BE2C (cell line): ENCODE measurements around the gene GATD1.
A peak's percentile ranks its signal among the peaks of the same experiment; 100 is the strongest.

Experiments used
- DNase-seq: peaks from one replicate; pipeline ENCODE4 v3.0.0-alpha.2; 2020
- H3K27me3 ChIP-seq: fragments of 250-450 bp; sonication (Bioruptor Pico); 2 replicates; pipeline ENCODE4 v1.5.1; 2020; ENCODE audit warnings: mild to moderate bottlenecking
- H3K36me3 ChIP-seq: fragments of 250-450 bp; sonication (Bioruptor Pico); 2 replicates; pipeline ENCODE4 v1.5.1; 2020; ENCODE audit warnings: mild to moderate bottlenecking
- H3K4me1 ChIP-seq: fragments of 250-450 bp; sonication (Bioruptor Pico); 2 replicates; pipeline ENCODE4 v1.5.1; 2020
- H3K4me3 ChIP-seq: 2 replicates; pipeline ENCODE4 v1.5.1; 2011; ENCODE audit warnings: low read depth, low read length
- H3K9me3 ChIP-seq: fragments of 250-450 bp; sonication (Bioruptor Pico); 2 replicates; pipeline ENCODE4 v1.5.1; 2020
- TF ChIP-seq, protein P1 (sequence below): IDR thresholded peaks from 2 replicates; pipeline ENCODE4 v1.5.1; 2012; ENCODE audit warnings: mild to moderate bottlenecking, low read depth, low read length

GATD1 gene

DNA sequence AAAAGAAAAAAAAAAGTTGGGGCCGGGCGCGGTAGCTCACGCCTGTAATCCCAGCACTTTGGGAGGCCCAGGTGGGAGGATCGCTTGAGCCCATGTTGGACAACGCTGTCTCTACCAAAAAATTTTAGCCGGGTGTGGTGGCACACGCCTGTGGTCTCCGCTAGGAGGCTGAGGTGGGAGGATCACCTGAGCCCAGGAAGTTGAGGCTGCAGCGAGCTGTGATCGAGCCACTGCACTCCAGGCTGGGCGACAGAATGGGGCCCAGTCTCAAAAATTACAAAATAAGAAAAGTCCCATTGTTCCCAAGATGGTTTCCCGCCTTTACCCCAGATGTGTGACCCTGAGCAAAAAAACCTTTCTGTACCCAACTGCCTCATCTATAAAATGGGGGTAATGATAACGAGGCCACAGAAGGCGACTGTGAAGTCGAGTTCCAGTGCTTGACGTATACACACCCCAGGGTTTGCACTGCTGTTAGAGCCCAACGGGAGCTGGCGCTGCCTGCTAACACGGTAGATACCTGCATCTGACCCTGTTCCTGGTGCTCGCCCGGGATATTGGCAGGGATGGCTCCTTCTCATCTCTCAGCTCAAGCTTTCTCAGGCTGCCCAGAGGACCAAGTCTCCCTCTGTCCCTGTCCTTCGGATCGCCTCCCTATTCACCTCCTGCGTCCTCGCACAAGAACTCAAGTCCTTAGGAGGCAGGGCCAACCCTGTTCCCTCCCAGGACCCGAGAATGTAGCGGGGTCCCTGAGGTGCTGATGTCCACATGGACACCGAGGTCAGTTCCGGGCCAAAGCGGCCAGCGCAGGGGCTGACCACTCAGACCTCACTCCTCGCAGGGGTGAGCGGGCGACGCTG lies 31.4 kb upstream of the GATD1 start:
- H3K4me1 ChIP-seq = peaks cover 6% of the 10 kb centered on the region
- H3K27me3 ChIP-seq = no peaks in the 10 kb centered on the region
- H3K4me3 ChIP-seq = peak overlapping the region; percentile 81
- peaks cover 28% of the 10 kb centered on the region for H3K36me3 ChIP-seq
- no peak for DNase-seq
- TF ChIP-seq, protein P1, sequence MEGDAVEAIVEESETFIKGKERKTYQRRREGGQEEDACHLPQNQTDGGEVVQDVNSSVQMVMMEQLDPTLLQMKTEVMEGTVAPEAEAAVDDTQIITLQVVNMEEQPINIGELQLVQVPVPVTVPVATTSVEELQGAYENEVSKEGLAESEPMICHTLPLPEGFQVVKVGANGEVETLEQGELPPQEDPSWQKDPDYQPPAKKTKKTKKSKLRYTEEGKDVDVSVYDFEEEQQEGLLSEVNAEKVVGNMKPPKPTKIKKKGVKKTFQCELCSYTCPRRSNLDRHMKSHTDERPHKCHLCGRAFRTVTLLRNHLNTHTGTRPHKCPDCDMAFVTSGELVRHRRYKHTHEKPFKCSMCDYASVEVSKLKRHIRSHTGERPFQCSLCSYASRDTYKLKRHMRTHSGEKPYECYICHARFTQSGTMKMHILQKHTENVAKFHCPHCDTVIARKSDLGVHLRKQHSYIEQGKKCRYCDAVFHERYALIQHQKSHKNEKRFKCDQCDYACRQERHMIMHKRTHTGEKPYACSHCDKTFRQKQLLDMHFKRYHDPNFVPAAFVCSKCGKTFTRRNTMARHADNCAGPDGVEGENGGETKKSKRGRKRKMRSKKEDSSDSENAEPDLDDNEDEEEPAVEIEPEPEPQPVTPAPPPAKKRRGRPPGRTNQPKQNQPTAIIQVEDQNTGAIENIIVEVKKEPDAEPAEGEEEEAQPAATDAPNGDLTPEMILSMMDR = no peak
- no peaks in the 10 kb centered on the region for H3K9me3 ChIP-seq

DNA sequence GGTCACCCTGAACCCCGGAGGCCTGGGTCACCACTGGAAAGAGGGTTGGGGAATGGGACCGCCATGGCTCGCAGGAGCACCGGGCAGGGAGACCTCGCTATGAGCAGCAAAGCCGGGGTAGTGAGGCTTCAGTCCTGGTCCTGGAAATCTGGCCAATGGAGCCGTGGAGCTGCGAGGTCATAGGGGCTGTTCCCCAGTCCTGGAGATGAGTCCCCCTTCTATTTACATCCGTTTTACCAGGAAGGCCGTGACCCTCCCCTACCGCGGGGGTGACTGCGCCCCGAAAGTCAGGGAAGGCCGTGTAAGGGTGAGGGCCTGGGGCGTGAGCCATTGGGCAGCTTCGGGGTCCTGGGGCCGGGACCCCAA lies 27.3 kb upstream of the GATD1 start:
- H3K27me3 ChIP-seq = no peaks in the 10 kb centered on the region
- peaks cover 4% of the 10 kb centered on the region; the same call in 1 of the 2 replicates for H3K4me1 ChIP-seq
- TF ChIP-seq, protein P1 = no peak
- H3K4me3 ChIP-seq = peak overlapping the region; percentile 41
- H3K9me3 ChIP-seq = no peaks in the 10 kb centered on the region
- no peak for DNase-seq
- no peaks in the 10 kb centered on the region for H3K36me3 ChIP-seq

DNA sequence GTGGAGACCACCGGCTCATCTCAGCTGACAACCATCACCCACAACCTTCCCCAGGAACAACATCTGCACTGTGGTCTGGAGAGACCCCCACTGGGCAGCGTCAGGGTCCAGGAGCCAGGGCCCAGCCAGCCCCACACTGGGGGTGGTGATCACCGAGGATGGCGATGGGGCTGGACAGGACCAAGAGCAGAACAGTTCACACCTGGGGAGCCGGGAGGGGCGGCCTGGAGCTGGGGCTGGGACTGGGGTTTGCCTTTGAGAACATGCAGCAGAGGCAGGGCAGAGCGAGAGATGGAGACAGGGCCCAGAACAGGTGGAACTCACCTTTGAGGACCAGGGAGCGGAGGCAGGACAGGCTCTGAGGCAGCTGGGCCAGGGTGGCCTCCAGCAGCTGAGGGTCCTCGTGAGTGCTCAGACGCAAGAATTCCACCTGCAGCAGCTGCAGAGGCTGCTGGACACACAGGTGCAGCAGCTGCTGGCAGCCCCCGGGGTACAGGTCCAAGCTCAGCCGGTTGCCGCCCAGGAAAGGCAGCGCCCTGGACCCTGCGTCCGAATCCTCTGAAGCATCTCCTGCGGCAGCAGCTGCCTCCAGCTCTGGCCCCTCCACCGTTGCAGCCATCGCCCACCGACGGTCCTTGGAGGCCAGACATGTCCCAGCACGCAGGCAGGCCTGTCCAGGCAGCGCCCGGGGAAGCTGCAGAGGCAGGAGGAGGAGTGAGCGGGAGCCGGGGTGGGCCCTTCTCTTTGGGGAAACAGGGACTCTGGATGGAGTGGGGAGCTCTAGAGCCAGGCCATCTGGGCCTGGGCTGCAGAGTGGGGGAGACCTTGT lies 26.7 kb upstream of the GATD1 start:
- H3K9me3 ChIP-seq = no peaks in the 10 kb centered on the region
- no peak for DNase-seq
- H3K27me3 ChIP-seq = no peaks in the 10 kb centered on the region
- TF ChIP-seq, protein P1 = no peak
- peak overlapping the region; percentile 41; the same call in 1 of the 2 replicates for H3K4me3 ChIP-seq
- no peaks in the 10 kb centered on the region for H3K36me3 ChIP-seq
- peaks cover 4% of the 10 kb centered on the region; the same call in 1 of the 2 replicates for H3K4me1 ChIP-seq

DNA sequence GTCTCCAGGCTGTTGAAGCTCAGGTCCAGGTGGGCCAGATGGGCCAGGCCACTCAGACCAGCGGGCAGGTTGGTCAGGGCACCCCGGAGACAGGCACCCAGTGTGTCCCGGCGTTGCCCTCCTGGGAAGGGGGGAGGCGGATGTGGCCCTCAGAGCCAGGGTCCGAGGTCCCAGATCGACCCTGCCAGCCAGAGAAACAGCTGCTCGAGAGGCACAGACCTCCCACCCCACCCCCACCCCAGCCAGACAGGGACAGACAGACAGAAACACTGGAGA lies 26.1 kb upstream of the GATD1 start:
- no peaks in the 10 kb centered on the region for H3K9me3 ChIP-seq
- DNase-seq = no peak
- H3K36me3 ChIP-seq = no peaks in the 10 kb centered on the region
- TF ChIP-seq, protein P1 = no peak
- peaks cover 4% of the 10 kb centered on the region; the same call in 1 of the 2 replicates for H3K4me1 ChIP-seq
- H3K27me3 ChIP-seq = no peaks in the 10 kb centered on the region
- H3K4me3 ChIP-seq = no peak overlapping the region

DNA sequence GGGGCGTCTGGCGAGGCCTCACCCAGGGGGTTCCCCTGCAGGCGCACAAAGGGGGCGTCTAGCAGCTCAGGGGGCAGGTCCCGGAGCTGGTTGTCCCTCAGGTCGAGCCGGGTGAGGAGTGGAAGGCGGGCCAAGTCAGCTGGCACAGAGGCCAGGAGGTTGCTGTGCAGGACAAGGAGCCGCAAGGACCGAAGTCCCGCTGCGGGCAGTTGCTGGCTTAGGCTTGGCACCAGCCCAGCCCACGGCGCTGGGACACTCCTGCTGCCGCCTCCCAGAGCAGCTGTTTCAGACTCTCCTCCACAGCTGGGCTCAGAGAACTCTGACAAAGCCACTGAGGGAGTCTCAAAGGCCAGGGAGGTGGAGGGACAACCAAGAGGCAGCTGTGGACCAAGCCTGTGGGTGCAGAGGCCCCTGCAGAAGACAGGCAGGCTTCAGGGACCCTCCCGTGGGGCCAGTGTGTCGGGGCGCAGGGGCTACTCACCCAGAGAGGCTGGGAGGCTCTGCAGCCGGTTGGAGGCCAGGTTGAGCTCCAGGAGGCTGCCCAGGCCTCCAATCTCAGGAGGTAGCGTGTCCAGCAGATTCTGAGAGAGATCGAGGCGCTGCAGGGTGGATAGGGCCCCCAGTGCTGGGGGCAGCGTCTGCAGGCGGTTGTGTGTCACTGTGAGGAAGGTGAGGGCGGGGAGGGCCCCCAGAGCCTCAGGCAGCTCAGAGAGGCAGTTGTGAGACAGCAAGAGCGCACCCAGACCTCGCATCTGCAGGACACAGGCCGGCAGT lies 25.6 kb upstream of the GATD1 start:
- DNase-seq = no peak
- TF ChIP-seq, protein P1 = no peak
- Histone ChIP-seq H3K4me3 (no peak overlapping the region), H3K4me1 (peaks cover 4% of the 10 kb centered on the region; the same call in 1 of the 2 replicates), H3K27me3 (no peaks in the 10 kb centered on the region), H3K9me3 (no peaks in the 10 kb centered on the region), H3K36me3 (no peaks in the 10 kb centered on the region)
